HEK293T (cell line): ENCODE data around the gene MICU1.
"Not testable (repeated sequence)": the region's sequence is repeated elsewhere in the genome, so short reads cannot be mapped to it uniquely, and the experiment has no call there.

Experiments
- CTCF ChIA-PET: fragments of 350-600 bp; formaldehyde crosslinking; extraction: SDS; loops from one replicate; lab custom pipeline; 2021; ENCODE audit warnings: antibody characterized with exemption, inconsistent platforms; lab: Yijun Ruan, JAX
- POLR2A ChIA-PET: fragments of 350-600 bp; formaldehyde crosslinking; extraction: SDS; loops from one replicate; lab custom pipeline; 2020; ENCODE audit warnings: antibody characterized with exemption, inconsistent platforms; lab: Yijun Ruan, JAX
- DNase-seq: peaks from one replicate; pipeline ENCODE4 v3.0.0; 2012; ENCODE audit warnings: mixed read lengths; ENCODE audit errors: extremely low spot score
- ARNT ChIP-seq: fragments of 450-650 bp; IDR thresholded peaks from 2 replicates; pipeline ENCODE4 v1.6.1; 2017; ENCODE audit warnings: mild to moderate bottlenecking
- BHLHE40 ChIP-seq: fragments of 450-650 bp; IDR thresholded peaks from 2 replicates; pipeline ENCODE4 v1.6.1; 2016; ENCODE audit warnings: mild to moderate bottlenecking, moderate library complexity, borderline replicate concordance
- CTBP1 ChIP-seq: fragments of 450-650 bp; IDR thresholded peaks from 2 replicates; pipeline ENCODE4 v1.6.1; 2016; ENCODE audit warnings: borderline replicate concordance
- ELF4 ChIP-seq: fragments of 450-650 bp; IDR thresholded peaks from 2 replicates; pipeline ENCODE4 v1.6.1; 2017; ENCODE audit warnings: antibody characterized with exemption
- FOXA1 ChIP-seq: fragments of 450-650 bp; IDR thresholded peaks from 2 replicates; pipeline ENCODE4 v1.6.1; 2016; ENCODE audit warnings: mild to moderate bottlenecking
- FOXK2 ChIP-seq: fragments of 450-650 bp; IDR thresholded peaks from 2 replicates; pipeline ENCODE4 v1.6.1; 2016; ENCODE audit warnings: mild to moderate bottlenecking
- FOXM1 ChIP-seq: fragments of 450-650 bp; IDR thresholded peaks from 2 replicates; pipeline ENCODE4 v1.6.1; 2017; ENCODE audit warnings: mild to moderate bottlenecking, borderline replicate concordance
- HDGF ChIP-seq: fragments of 450-650 bp; IDR thresholded peaks from 2 replicates; pipeline ENCODE4 v1.6.1; 2017; ENCODE audit warnings: antibody characterized with exemption, borderline replicate concordance
- L3MBTL2 ChIP-seq: fragments of 450-650 bp; conservative IDR thresholded peaks from 2 replicates; pipeline ENCODE4 v1.6.1; 2016; ENCODE audit warnings: mild to moderate bottlenecking
- LEF1 ChIP-seq: fragments of 450-650 bp; IDR thresholded peaks from 2 replicates; pipeline ENCODE4 v1.6.1; 2017; ENCODE audit warnings: mild to moderate bottlenecking, borderline replicate concordance
- NFRKB ChIP-seq: fragments of 450-650 bp; IDR thresholded peaks from 2 replicates; pipeline ENCODE4 v1.6.1; 2016; ENCODE audit warnings: mild to moderate bottlenecking, moderate library complexity
- SP1 ChIP-seq: fragments of 450-650 bp; IDR thresholded peaks from 2 replicates; pipeline ENCODE4 v1.6.1; 2017
- SUZ12 ChIP-seq: fragments of 450-650 bp; IDR thresholded peaks from 2 replicates; pipeline ENCODE4 v1.6.1; 2016; ENCODE audit warnings: mild to moderate bottlenecking
- TARDBP ChIP-seq: fragments of 450-650 bp; IDR thresholded peaks from 2 replicates; pipeline ENCODE4 v1.6.1; 2016
- ZNF384 ChIP-seq: fragments of 450-650 bp; IDR thresholded peaks from 2 replicates; pipeline ENCODE4 v1.6.1; 2016
- TF ChIP-seq, protein P1 (sequence below): fragments of 450-650 bp; IDR thresholded peaks from 2 replicates; pipeline ENCODE4 v1.6.1; 2016

Gene MICU1

DNA sequence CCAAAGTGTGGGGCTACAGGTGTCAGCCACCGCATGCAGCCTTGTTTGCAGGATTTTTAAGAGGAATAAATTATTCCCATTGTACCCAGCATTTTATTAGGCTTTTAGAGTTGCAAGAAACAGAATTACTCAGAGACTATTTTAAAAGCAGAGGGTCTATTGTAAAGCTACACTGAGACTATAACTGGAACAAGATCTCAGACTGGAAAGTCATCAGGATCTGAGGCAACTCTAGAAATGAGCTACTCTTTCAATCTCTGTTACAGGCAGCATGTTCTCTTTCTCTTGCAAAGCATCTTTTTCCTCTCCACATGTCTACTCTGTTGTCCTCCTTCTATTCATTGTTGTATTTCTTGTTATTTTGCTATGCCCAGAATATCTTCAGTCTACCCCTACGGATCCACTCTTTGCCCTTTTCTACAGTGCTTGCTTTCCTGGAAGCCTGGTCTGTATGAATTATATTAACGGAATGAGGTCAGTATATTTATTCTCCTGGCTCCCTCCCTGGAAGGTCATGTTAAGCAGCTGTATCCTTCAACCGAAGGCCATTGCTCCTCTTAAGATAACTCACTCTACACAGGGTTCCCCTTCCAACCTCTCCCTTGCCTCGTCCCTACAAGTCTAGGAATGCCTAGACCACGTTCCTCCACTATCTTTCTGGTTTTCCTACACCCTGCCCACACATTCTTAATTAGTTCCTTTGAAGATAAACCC, 27.7 kb upstream of the MICU1 start:
- no peak for DNase-seq
- CTCF ChIA-PET = no interaction called here
- TF ChIP-seq TARDBP (no peak), L3MBTL2 (no peak), SUZ12 (no peak), HDGF (no peak), BHLHE40 (no peak), FOXK2 (no peak), ELF4 (no peak), FOXM1 (no peak), LEF1 (no peak), SP1 (no peak), CTBP1 (no peak), FOXA1 (no peak), ZNF384 (no peak), ARNT (no peak), NFRKB (no peak)
- TF ChIP-seq, protein P1, sequence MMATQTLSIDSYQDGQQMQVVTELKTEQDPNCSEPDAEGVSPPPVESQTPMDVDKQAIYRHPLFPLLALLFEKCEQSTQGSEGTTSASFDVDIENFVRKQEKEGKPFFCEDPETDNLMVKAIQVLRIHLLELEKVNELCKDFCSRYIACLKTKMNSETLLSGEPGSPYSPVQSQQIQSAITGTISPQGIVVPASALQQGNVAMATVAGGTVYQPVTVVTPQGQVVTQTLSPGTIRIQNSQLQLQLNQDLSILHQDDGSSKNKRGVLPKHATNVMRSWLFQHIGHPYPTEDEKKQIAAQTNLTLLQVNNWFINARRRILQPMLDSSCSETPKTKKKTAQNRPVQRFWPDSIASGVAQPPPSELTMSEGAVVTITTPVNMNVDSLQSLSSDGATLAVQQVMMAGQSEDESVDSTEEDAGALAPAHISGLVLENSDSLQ = no peak
- POLR2A ChIA-PET = no interaction called here

DNA sequence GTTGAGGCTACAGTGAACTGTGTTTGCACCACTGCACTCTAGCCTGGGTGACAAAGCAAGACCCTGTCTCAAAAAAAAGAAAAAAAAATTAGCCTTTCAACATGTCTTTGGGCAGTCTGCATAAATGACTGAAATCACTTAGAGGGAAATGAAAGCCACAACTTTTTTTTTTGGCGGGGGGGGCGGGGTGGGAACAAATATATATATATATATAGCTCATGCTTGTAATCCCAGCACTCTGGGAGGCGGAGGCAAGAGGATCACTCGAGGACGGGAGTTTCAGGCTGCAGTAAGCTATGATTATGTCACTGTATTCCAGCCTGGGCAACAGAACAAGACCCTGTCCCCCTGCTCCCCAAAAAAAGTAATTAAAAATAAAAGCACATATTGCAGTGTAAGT, 23.4 kb upstream of the MICU1 start:
- ChIA-PET CTCF (no interaction called here), POLR2A (no interaction called here)
- DNase-seq = no peak
- TF ChIP-seq, protein P1 = no peak
- no peak for TF ChIP-seq NFRKB
- TF ChIP-seq FOXA1 = no peak
- TF ChIP-seq HDGF = no peak
- TF ChIP-seq ELF4 = no peak
- TF ChIP-seq SP1 = no peak
- no peak for TF ChIP-seq ZNF384
- no peak for TF ChIP-seq ARNT
- TF ChIP-seq CTBP1 = no peak
- TF ChIP-seq TARDBP = no peak
- TF ChIP-seq L3MBTL2 = no peak
- TF ChIP-seq LEF1 = no peak
- TF ChIP-seq BHLHE40 = no peak

DNA sequence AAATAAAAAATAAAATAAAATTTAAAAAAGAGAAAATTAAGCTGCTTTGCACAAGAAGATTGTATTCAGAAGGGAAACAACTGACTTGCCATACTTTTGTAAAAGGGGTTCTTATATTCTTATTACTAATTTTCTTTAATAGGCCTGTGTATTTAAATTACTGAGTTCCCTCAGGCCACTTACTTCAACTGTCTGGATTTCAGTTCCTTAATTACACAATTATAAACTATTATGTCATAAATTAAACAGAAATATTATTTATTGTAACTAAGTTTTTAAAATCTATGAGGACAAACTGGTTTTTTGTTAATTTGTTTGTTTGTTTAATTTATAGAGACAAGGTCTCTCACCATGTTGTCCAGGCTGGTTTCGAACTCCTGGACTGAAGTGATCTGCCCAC, 22.4 kb upstream of the MICU1 start:
- no peak for TF ChIP-seq LEF1
- TF ChIP-seq FOXK2 = no peak
- TF ChIP-seq, protein P1 = no peak
- no peak for DNase-seq
- ChIA-PET POLR2A (no interaction called here), CTCF (no interaction called here)

DNA sequence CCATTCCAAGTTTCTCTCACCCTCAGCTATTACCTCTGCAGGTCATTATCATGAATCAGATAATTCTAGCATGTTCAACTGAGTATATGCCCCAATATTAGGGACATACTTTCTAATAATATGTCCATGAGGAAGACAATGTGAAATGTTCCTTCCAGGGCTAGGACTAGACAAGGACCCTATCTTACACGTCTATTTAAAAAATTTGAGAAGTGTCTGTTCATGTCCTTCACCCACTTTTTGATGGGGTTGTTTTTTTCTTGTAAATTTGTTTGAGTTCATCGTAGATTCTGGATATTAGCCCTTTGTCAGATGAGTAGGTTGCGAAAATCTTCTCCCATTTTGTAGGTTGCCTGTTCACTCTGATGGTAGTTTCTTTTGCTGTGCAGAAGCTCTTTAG, 21.1 kb upstream of the MICU1 start:
- DNase-seq, POLR2A ChIA-PET, CTCF ChIA-PET: not testable (repeated sequence)

DNA sequence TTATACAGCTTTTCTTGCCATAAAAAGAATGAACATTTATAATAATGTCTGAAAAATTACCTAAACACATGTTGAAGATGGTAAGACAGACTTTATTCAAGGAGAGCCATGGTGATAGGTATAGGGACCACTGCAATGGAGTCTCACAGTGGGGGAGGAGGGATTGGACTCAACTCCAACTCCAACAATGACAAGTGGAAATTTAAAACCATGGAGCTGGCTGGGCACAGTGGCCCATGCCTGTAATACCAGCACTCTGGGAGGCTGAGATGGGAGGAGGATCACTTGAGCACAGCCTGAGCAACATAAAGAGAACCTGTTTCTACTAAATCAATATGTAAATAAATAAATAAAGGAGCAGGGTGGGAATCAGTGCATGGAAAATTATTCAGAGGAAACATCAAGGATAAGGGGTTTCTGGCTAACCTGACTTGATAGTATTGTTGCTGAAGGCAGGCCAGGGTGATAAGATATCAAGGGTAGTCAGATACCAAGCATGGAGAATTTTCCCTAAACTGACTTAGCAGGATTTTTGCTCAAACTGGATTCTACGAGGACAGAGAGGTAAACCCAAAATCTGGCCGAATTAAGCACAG, 19.5 kb upstream of the MICU1 start:
- CTCF ChIA-PET = interaction anchor here (0.6 kb wide), 1 partner anchor 43 kb away, joined by 3 read pairs; no protein-coding TSS in a partner anchor
- no peak for TF ChIP-seq FOXK2
- TF ChIP-seq, protein P1 = no peak
- TF ChIP-seq SP1 = no peak
- TF ChIP-seq CTBP1 = no peak
- TF ChIP-seq FOXA1 = no peak
- TF ChIP-seq FOXM1 = no peak
- no peak for TF ChIP-seq SUZ12
- POLR2A ChIA-PET = interaction anchor here (1.1 to 1.2 kb wide), 3 partner anchors 19 to 290 kb away, joined by 3 to 4 read pairs (median 3); partner anchors contain the start of genes DNAJB12 and MICU1
- DNase-seq = no peak

DNA sequence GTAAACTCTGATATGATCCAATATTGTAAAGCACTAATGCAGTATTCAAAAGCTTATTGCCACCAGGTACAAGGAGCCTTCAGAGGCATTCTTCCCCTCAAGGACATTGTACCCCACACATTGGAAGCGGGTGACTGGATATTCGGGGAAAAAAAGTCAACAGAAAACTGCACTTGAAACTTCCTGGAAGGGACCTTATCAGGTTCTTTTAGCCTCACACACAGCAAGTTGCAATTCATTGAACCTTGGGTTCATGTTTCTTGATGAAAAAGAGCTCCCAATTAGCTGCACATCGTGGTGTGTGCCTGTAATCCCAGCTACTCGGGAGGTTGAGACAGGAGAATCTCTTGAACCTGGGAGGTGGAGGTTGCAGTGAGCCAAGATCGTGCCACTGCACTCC, 16.4 kb upstream of the MICU1 start:
- POLR2A ChIA-PET = no interaction called here
- CTCF ChIA-PET = interaction anchor here (0.6 kb wide), 1 partner anchor 40 kb away, joined by 3 read pairs; no protein-coding TSS in a partner anchor
- DNase-seq = no peak
- TF ChIP-seq FOXA1 = no peak
